Gastroesophageal sphincter (tissue), 4 donors: Measurements from ENCODE around the gene ITGB5. TPM values are rescaled to one million over a fixed set of nuclear protein-coding genes. Genes with fewer than 3 reads are reported as not detected.
A peak's percentile ranks its signal among the peaks of the same experiment; 100 is the strongest.
"Not testable (repeated sequence)": the region's sequence is repeated elsewhere in the genome, so short reads cannot be mapped to it uniquely, and the experiment has no call there.

Experiments
- ATAC-seq: fragments of 150-250 bp; one replicate; pipeline ENCODE4 v1.9.1; 2016; ENCODE audit warnings: mild to moderate bottlenecking, moderate library complexity
- H3K27ac ChIP-seq, 4 donors: fragments of 200-600 bp; sonication (generic) in 3 of 4; 1 replicate in 3 of 4; 2 replicates in 1 of 4; pipeline ENCODE4 v1.5.1; 2016 to 2019
- H3K27me3 ChIP-seq: fragments of 200-600 bp; sonication (generic); one replicate; pipeline ENCODE4 v1.5.1; 2019
- H3K36me3 ChIP-seq, 2 donors: fragments of 200-600 bp; sonication (generic); one replicate each; pipeline ENCODE4 v1.5.1; 2019; ENCODE audit warnings: control low read depth in 1 of 2
- H3K4me1 ChIP-seq, 3 donors: fragments of 200-600 bp; sonication (generic); 1 replicate in 2 of 3; 2 replicates in 1 of 3; pipeline ENCODE4 v1.5.1; 2016 to 2019; ENCODE audit warnings: control low read depth in 2 of 3
- H3K4me3 ChIP-seq, 2 donors: fragments of 200-600 bp; sonication (generic); one replicate each; pipeline ENCODE4 v1.5.1; 2019; ENCODE audit warnings: mild to moderate bottlenecking in 1 of 2, moderate library complexity in 1 of 2
- H3K9me3 ChIP-seq, 3 donors: fragments of 200-600 bp; sonication (generic); one replicate each; pipeline ENCODE4 v1.5.1; 2017 to 2019; ENCODE audit warnings: control low read depth in 2 of 3
- EP300 ChIP-seq: sonication (generic); formaldehyde crosslinking; IDR thresholded peaks from one replicate; pipeline ENCODE4 v1.6.1; 2017; ENCODE audit warnings: antibody characterized with exemption, mild to moderate bottlenecking
- POLR2A ChIP-seq, 2 donors: fragments of 450-650 bp; IDR thresholded peaks; one replicate each; pipeline ENCODE4 v1.6.1; 2017; ENCODE audit warnings: antibody characterized with exemption in 2 of 2, mild to moderate bottlenecking in 2 of 2, moderate library complexity in 1 of 2
- POLR2AphosphoS5 ChIP-seq: sonication (generic); formaldehyde crosslinking; IDR thresholded peaks from one replicate; pipeline ENCODE4 v1.6.1; 2017; ENCODE audit warnings: antibody characterized with exemption
- WGBS, 2 donors: methylation state at CpG; one replicate each; pipeline ENCODE4 v1.1.5; 2018; ENCODE audit warnings: low coverage in 1 of 2; 5-methylcytosine and 5-hydroxymethylcytosine counted together
- total RNA-seq, 4 donors: library from RNA; depleted of rRNA; stranded (reverse); fragments of >200 nt; gene quantifications; one replicate each; pipeline ENCODE4 v1.1.0, GENCODE V29; 2016
- TF ChIP-seq, protein P1 (sequence below), 4 experiments: fragments of 200-600 bp in 2 of 4; fragments of 450-650 bp in 2 of 4; sonication (generic) in 1 of 4; IDR thresholded peaks; one replicate each; pipeline ENCODE4 v1.5.1; 2017 to 2019; ENCODE audit warnings: antibody characterized with exemption in 4 of 4, mild to moderate bottlenecking in 2 of 4, moderate library complexity in 2 of 4

Gene ITGB5
- total RNA-seq, 4 donors from 2014 or later = 125 to 312 (median 151) TPM

- Histone ChIP-seq H3K36me3 (peaks cover 0 to 56% of the 10 kb centered on the region in 2 donors), H3K27me3 (no peaks in the 10 kb centered on the region), H3K4me1 (peaks cover 0 to 42% (median 8%) of the 10 kb centered on the region in 3 donors), H3K27ac (no peak overlapping the region), H3K9me3 (no peaks in the 10 kb centered on the region), H3K4me3 (no peak overlapping the region)
- TF ChIP-seq POLR2AphosphoS5 (no peak), EP300 (no peak)
- TF ChIP-seq, protein P1, sequence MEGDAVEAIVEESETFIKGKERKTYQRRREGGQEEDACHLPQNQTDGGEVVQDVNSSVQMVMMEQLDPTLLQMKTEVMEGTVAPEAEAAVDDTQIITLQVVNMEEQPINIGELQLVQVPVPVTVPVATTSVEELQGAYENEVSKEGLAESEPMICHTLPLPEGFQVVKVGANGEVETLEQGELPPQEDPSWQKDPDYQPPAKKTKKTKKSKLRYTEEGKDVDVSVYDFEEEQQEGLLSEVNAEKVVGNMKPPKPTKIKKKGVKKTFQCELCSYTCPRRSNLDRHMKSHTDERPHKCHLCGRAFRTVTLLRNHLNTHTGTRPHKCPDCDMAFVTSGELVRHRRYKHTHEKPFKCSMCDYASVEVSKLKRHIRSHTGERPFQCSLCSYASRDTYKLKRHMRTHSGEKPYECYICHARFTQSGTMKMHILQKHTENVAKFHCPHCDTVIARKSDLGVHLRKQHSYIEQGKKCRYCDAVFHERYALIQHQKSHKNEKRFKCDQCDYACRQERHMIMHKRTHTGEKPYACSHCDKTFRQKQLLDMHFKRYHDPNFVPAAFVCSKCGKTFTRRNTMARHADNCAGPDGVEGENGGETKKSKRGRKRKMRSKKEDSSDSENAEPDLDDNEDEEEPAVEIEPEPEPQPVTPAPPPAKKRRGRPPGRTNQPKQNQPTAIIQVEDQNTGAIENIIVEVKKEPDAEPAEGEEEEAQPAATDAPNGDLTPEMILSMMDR (IDR thresholded peaks at IDR 0.05) = no peak
- no peak for ATAC-seq
- 97% methylated on average over 6 of the region's 19 CpGs; no CpG with 5 or more reads in 1 of the 2 donors for WGBS, 2 donors
These were observed 90.7 kb downstream of the ITGB5 start for GRCh38 chr3:124796477-124796876.

DNA sequence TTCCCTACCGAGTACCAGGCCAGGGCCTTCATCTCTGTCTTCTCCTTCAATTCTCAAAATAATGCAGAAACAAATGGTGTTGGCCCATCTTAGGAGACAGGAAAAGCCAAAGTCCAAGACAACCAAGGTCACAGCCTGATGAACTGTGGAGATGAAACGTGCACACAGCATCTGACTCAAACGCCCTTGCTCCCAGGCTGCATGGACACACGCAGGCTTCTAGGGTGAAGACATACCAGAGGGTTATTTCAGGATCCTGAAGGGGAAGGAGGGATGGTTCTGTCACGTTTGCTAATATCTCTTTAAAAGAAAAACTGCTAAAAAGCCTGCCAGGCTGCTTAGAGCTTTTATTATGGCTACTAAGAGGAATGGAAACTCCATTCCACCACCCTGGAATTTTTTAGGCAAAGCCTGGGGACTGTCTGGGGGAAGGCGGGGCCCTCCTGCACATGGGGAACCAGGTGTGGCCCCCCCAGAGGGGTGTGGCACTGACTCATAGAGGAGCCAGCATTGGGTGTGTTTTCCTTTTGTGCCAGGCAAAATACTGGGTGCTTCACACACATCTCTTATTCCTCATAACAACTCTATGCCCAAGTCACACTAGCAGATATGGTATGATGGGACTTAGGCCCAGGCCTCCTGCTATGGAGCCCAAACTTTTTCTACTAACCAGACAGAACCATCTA, 94.0 kb downstream of the ITGB5 start:
- WGBS, 2 donors = 33 to 100% methylated on average over 1 of the region's 6 CpGs
- TF ChIP-seq, protein P1 (IDR thresholded peaks at IDR 0.05) = no peak
- TF ChIP-seq EP300 = no peak
- TF ChIP-seq POLR2A (IDR thresholded peaks at IDR 0.05) = no peak
- TF ChIP-seq POLR2AphosphoS5 = no peak
- H3K27ac ChIP-seq = peak overlapping the region in 2 of 4 donors; percentile 53 to 69
- peaks cover 0 to 49% of the 10 kb centered on the region in 2 donors for H3K36me3 ChIP-seq
- H3K4me1 ChIP-seq = peaks cover 0 to 35% (median 0%) of the 10 kb centered on the region in 3 donors
- H3K9me3 ChIP-seq = no peaks in the 10 kb centered on the region
- no peak for ATAC-seq
- no peak overlapping the region for H3K4me3 ChIP-seq
- H3K27me3 ChIP-seq = no peaks in the 10 kb centered on the region

DNA sequence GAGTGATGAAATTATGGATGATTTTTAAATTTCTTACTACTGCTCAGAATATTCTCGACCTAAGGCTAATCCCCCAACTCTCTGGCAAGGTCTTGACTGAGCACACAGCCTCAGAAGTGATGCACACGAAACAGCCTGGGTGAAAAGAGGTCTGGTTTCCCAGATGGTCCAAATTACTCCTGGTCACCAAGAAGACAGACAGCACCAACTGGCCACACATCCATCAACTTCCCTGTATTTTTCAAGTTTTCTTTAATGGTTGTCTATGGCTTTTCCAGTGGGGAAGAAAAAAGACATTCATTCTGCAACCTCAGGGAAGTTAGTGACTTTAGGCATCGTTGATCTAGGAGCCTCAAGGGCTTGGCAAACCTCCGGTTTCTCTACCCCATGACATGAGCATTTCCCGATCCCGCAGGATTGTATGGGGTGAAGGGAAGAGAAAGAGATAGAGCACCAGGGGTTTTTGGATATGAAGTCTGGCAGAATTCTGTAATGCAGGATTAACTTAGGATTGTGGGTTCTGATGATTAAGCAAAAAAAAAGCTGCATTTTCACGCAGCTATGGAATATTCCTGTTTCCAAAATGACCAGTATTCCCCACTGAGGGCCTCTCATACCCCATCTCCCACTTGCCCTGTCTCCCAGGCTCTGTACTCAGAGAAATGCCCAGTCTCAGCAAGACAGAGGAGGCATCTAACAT, 94.7 kb downstream of the ITGB5 start:
- Histone ChIP-seq H3K4me3 (no peak overlapping the region), H3K27ac (peak overlapping the region in 2 of 4 donors; percentile 53 to 69), H3K27me3 (no peaks in the 10 kb centered on the region), H3K4me1 (peaks cover 0 to 42% (median 4%) of the 10 kb centered on the region in 3 donors), H3K9me3 (no peaks in the 10 kb centered on the region), H3K36me3 (peaks cover 0 to 47% of the 10 kb centered on the region in 2 donors)
- TF ChIP-seq POLR2AphosphoS5 = no peak
- no peak for TF ChIP-seq EP300
- no peak for TF ChIP-seq POLR2A (IDR thresholded peaks at IDR 0.05)
- TF ChIP-seq, protein P1 (IDR thresholded peaks at IDR 0.05) = no peak
- 74 to 84% methylated on average over 5 to 7 of the region's 7 CpGs for WGBS, 2 donors
- ATAC-seq = no peak

- peaks cover 0 to 42% of the 10 kb centered on the region in 2 donors for H3K36me3 ChIP-seq
- H3K27me3 ChIP-seq = no peaks in the 10 kb centered on the region
- ATAC-seq = peak; percentile 72
- H3K4me3 ChIP-seq = no peak overlapping the region
- H3K9me3 ChIP-seq = no peaks in the 10 kb centered on the region
- peak overlapping the region in 3 of 4 donors; percentile 44 to 69 (median 53) for H3K27ac ChIP-seq
- peaks cover 6 to 50% (median 10%) of the 10 kb centered on the region in 3 donors for H3K4me1 ChIP-seq
- peak; percentile 10 for TF ChIP-seq POLR2AphosphoS5
- TF ChIP-seq POLR2A (IDR thresholded peaks at IDR 0.05) = no peak
- WGBS, 2 donors = 24 to 28% methylated on average over 4 of the region's 8 CpGs
These were observed 95.5 kb downstream of the ITGB5 start for GRCh38 chr3:124791639-124792151.

DNA sequence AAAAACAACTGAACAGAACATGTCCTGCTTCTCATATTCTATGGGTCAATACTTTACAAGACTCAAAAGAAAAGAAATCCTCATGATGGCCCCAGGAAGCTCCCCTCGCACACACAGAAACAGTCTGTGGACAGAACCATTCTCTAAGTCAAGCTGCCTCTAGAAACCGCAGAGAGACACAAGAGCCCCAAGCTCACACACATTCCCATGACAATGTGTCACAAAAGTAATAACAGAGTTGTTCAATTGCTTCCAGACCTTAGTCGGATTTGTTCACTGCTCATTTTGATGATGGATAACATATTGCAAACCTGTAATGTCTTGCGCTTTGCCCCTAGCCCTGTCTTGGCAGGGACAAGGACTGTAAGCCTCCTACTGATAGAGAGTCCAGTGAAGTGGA, 96.0 kb downstream of the ITGB5 start:
- Histone ChIP-seq H3K36me3 (peaks cover 0 to 37% of the 10 kb centered on the region in 2 donors), H3K27ac (peak overlapping the region in 3 of 4 donors; percentile 44 to 69 (median 53)), H3K4me1 (peaks cover 9 to 56% (median 16%) of the 10 kb centered on the region in 3 donors), H3K27me3 (no peaks in the 10 kb centered on the region), H3K4me3 (no peak overlapping the region), H3K9me3 (no peaks in the 10 kb centered on the region)
- peak; percentile 4 for ATAC-seq
- TF ChIP-seq POLR2AphosphoS5 (no peak), EP300 (no peak), POLR2A (IDR thresholded peaks at IDR 0.05) (no peak)
- TF ChIP-seq, protein P1 (IDR thresholded peaks at IDR 0.05) = no peak
- 40 to 65% methylated on average over 2 of the region's 4 CpGs for WGBS, 2 donors

GRCh38 chr3:124789103-124789502, 98.1 kb downstream of the ITGB5 start:
- not testable (repeated sequence) for H3K4me3 ChIP-seq, H3K27ac ChIP-seq, H3K27me3 ChIP-seq, ATAC-seq, H3K9me3 ChIP-seq
- 88 to 92% methylated on average over 1 to 2 of the region's 5 CpGs for WGBS, 2 donors
- peaks cover 9 to 76% (median 22%) of the 10 kb centered on the region in 3 donors for H3K4me1 ChIP-seq
- peaks cover 0 to 18% of the 10 kb centered on the region in 2 donors for H3K36me3 ChIP-seq
